K562 (cell line): ENCODE data around the gene PPIL6.

Experiments
- CTCF ChIP-seq, 3 experiments: IDR thresholded peaks in 2 of 3; conservative IDR thresholded peaks in 1 of 3; 2 replicates each; pipeline ENCODE4 v1.5.1; 2011 to 2012; ENCODE audit warnings: low read length in 3 of 3, mild to moderate bottlenecking in 3 of 3, control low read depth in 2 of 3, improper control_type of control experiment in 1 of 3, inconsistent platforms in 1 of 3, low read depth in 1 of 3, mixed read lengths in 1 of 3, moderate library complexity in 1 of 3; ENCODE audit not compliant: insufficient read depth in 2 of 3
- EP300 ChIP-seq: IDR thresholded peaks from 2 replicates; pipeline ENCODE4 v1.6.1; 2012; ENCODE audit warnings: low read length, improper control_type of control experiment
- POLR2A ChIP-seq: fragments of 450-650 bp; conservative IDR thresholded peaks from 2 replicates; pipeline ENCODE4 v1.6.1; 2016
- SFPQ ChIP-seq: fragments of 200-400 bp; formaldehyde crosslinking; IDR thresholded peaks from 2 replicates; pipeline ENCODE4 v1.6.1; 2017; ENCODE audit warnings: mild to moderate bottlenecking, low read depth, low read length, moderate library complexity
- TEAD2 ChIP-seq: fragments of 450-650 bp; IDR thresholded peaks from 2 replicates; pipeline ENCODE4 v1.6.1; 2016; ENCODE audit warnings: missing genetic modification characterization, control low read depth, missing compliant biosample characterization
- USF1 ChIP-seq: sonication (generic); formaldehyde crosslinking; IDR thresholded peaks from 2 replicates; pipeline ENCODE4 v1.9.0; 2022; ENCODE audit warnings: mild to moderate bottlenecking, missing genetic modification reagents
- YY1 ChIP-seq, 3 experiments: IDR thresholded peaks; 2 replicates each; pipeline ENCODE4 v1.6.1; 2011; ENCODE audit warnings: low read length in 2 of 3, mild to moderate bottlenecking in 2 of 3, moderate library complexity in 2 of 3, borderline replicate concordance in 1 of 3, control low read depth in 1 of 3, low read depth in 1 of 3; ENCODE audit not compliant: insufficient read depth in 3 of 3, insufficient replicate concordance in 2 of 3, control insufficient read depth in 1 of 3, insufficient read length in 1 of 3; ENCODE audit errors: extremely low read depth in 1 of 3
- ZBTB26 ChIP-seq: fragments of 450-650 bp; formaldehyde crosslinking; IDR thresholded peaks from 2 replicates; pipeline ENCODE4 v1.4.0; 2022; ENCODE audit warnings: missing genetic modification characterization
- ZBTB33 ChIP-seq: sonication (generic); formaldehyde crosslinking; IDR thresholded peaks from 2 replicates; pipeline ENCODE4 v1.8.1; 2023; ENCODE audit warnings: mild to moderate bottlenecking, missing genetic modification reagents
- ZFP30 ChIP-seq: fragments of 250-450 bp; sonication (Bioruptor Pico); IDR thresholded peaks from 2 replicates; pipeline ENCODE4 v1.8.0; 2022; ENCODE audit warnings: moderate library complexity, mild to moderate bottlenecking, inconsistent platforms, borderline replicate concordance

- TF ChIP-seq CTCF (IDR thresholded peaks at IDR 0.05 in 2 of 3, conservative IDR thresholded peaks at IDR 0.05 in 1 of 3; ENCODE audit: insufficient read depth in 2 of 3, low read depth in 1 of 3, low read length in 3 of 3): no peak
- TF ChIP-seq EP300: no peak
- no peak for TF ChIP-seq ZBTB33 (CRISPR knock-in tag)
- TF ChIP-seq TEAD2 (tag): no peak
- no peak for TF ChIP-seq POLR2A
- no peak for TF ChIP-seq ZFP30 (CRISPR knock-in tag)
- no peak for TF ChIP-seq YY1 (IDR thresholded peaks at IDR 0.05; ENCODE audit: borderline replicate concordance in 1 of 3, control insufficient read depth in 1 of 3, extremely low read depth in 1 of 3, insufficient read depth in 3 of 3, insufficient read length in 1 of 3, insufficient replicate concordance in 2 of 3, low read depth in 1 of 3, low read length in 2 of 3)
- TF ChIP-seq ZBTB26: no peak
- no peak for TF ChIP-seq USF1 (CRISPR knock-in tag)
- no peak for TF ChIP-seq SFPQ
These were observed 31.9 kb upstream of the PPIL6 start for GRCh38 chr6:109472132-109472995.
